ENCODE measurements around the gene GRSF1. TPM values are rescaled to one million over a fixed set of nuclear protein-coding genes. Genes with fewer than 3 reads are reported as not detected.

GRSF1 gene
- total RNA-seq, 2 experiments from 2014 or later, result 32.7 to 34.1 TPM

- Mint-ChIP-seq H3K36me3 (ENCODE audit: low read depth) (peaks cover 70% of the 10 kb centered on the region), H3K4me1 (ENCODE audit: low read depth) (peaks cover 36% of the 10 kb centered on the region), H3K9me3 (no peaks in the 10 kb centered on the region), H3K27me3 (no peaks in the 10 kb centered on the region), H3K4me3 (no peak overlapping the region), H3K27ac (no peak overlapping the region)
- peaks cover 59% of the 10 kb centered on the region for H3K36me3 ChIP-seq (ENCODE audit: insufficient read depth, low read length)
- POLR2A ChIA-PET, result no interaction called here
- no peaks in the 10 kb centered on the region for H3K9me3 ChIP-seq (ENCODE audit: control insufficient read depth in 1 of 2, insufficient read depth in 1 of 2, low read length in 2 of 2)
- H3K4me1 ChIP-seq (ENCODE audit: insufficient read depth, low read length), result peaks cover 26% of the 10 kb centered on the region
- intact Hi-C loops (cut with DNase I, micrococcal nuclease), result loop anchor here in 1 of 2 experiments (10.0 kb wide), 1 partner anchor 161 kb away; the partner anchor contains the start of gene DCK
- H3K27ac ChIP-seq (ENCODE audit: low read depth in 1 of 2, low read length in 2 of 2), result no peak overlapping the region
- DNase-seq, result no peak
- CTCF ChIA-PET, result no interaction called here
- no peaks in the 10 kb centered on the region for H3K27me3 ChIP-seq (ENCODE audit: control insufficient read depth in 1 of 2, insufficient read depth in 2 of 2, low read length in 2 of 2)
- ATAC-seq (ENCODE audit: poor library complexity), result no peak
- H3K4me3 ChIP-seq (ENCODE audit: low read length), result no peak overlapping the region
- TF ChIP-seq CTCF (IDR thresholded peaks at IDR 0.05), result no peak
Measured at GRCh38 chr4:70833675-70834074, 6.0 kb downstream of the GRSF1 start.

GRCh38 chr4:70831293-70831692 lies 8.4 kb downstream of the GRSF1 start:
- Mint-ChIP-seq H3K27me3 (no peaks in the 10 kb centered on the region), H3K27ac (no peak overlapping the region), H3K36me3 (ENCODE audit: low read depth) (peaks cover 84% of the 10 kb centered on the region), H3K4me1 (ENCODE audit: low read depth) (peaks cover 18% of the 10 kb centered on the region), H3K4me3 (no peak overlapping the region), H3K9me3 (no peaks in the 10 kb centered on the region)
- Histone ChIP-seq H3K4me1 (ENCODE audit: insufficient read depth, low read length) (peaks cover 7% of the 10 kb centered on the region), H3K9me3 (ENCODE audit: control insufficient read depth in 1 of 2, insufficient read depth in 1 of 2, low read length in 2 of 2) (no peaks in the 10 kb centered on the region), H3K27me3 (ENCODE audit: control insufficient read depth in 1 of 2, insufficient read depth in 2 of 2, low read length in 2 of 2) (no peaks in the 10 kb centered on the region), H3K4me3 (ENCODE audit: low read length) (no peak overlapping the region), H3K27ac (ENCODE audit: low read depth in 1 of 2, low read length in 2 of 2) (no peak overlapping the region), H3K36me3 (ENCODE audit: insufficient read depth, low read length) (peaks cover 74% of the 10 kb centered on the region)
- no peak for TF ChIP-seq CTCF (IDR thresholded peaks at IDR 0.05)
- ChIA-PET CTCF (no interaction called here), POLR2A (no interaction called here)
- no peak for ATAC-seq (ENCODE audit: poor library complexity)
- no peak for DNase-seq
- intact Hi-C loops (cut with DNase I, micrococcal nuclease), result loop anchor here in 1 of 2 experiments (10.0 kb wide), 1 partner anchor 164 kb away; the partner anchor contains the start of gene DCK

GRCh38 chr4:70830054-70830453 lies 9.6 kb downstream of the GRSF1 start:
- Histone ChIP-seq H3K4me1 (ENCODE audit: insufficient read depth, low read length) (no peaks in the 10 kb centered on the region), H3K27ac (ENCODE audit: low read depth in 1 of 2, low read length in 2 of 2) (no peak overlapping the region), H3K9me3 (ENCODE audit: control insufficient read depth in 1 of 2, insufficient read depth in 1 of 2, low read length in 2 of 2) (no peaks in the 10 kb centered on the region), H3K36me3 (ENCODE audit: insufficient read depth, low read length) (peaks cover 79% of the 10 kb centered on the region), H3K27me3 (ENCODE audit: control insufficient read depth in 1 of 2, insufficient read depth in 2 of 2, low read length in 2 of 2) (no peaks in the 10 kb centered on the region), H3K4me3 (ENCODE audit: low read length) (no peak overlapping the region)
- Mint-ChIP-seq H3K4me1 (ENCODE audit: low read depth) (peaks cover 11% of the 10 kb centered on the region), H3K36me3 (ENCODE audit: low read depth) (peaks cover 93% of the 10 kb centered on the region), H3K4me3 (no peak overlapping the region), H3K27me3 (no peaks in the 10 kb centered on the region), H3K9me3 (no peaks in the 10 kb centered on the region), H3K27ac (no peak overlapping the region)
- ChIA-PET POLR2A (interaction anchor here (1.9 kb wide), 1 partner anchor 9 kb away, joined by 7 read pairs; the partner anchor contains the start of gene GRSF1), CTCF (no interaction called here)
- no peak for DNase-seq
- ATAC-seq (ENCODE audit: poor library complexity), result no peak
- TF ChIP-seq CTCF (IDR thresholded peaks at IDR 0.05), result no peak
- intact Hi-C loops (cut with DNase I, micrococcal nuclease), result loop anchor here in 1 of 2 experiments (10.0 kb wide), 1 partner anchor 165 kb away; the partner anchor contains the start of gene DCK

Data from CD4-positive, alpha-beta T cell (primary cell).